SK-N-SH (cell line): ENCODE data around the gene RAPGEF3.

Experiments
- ELF1 ChIP-seq: IDR thresholded peaks from 2 replicates; pipeline ENCODE4 v1.4.0; 2012
- GABPA ChIP-seq: IDR thresholded peaks from 2 replicates; pipeline ENCODE4 v1.4.0; 2012; ENCODE audit warnings: low read depth, mild to moderate bottlenecking
- NFIC ChIP-seq: IDR thresholded peaks from 2 replicates; pipeline ENCODE4 v1.4.0; 2012; ENCODE audit warnings: borderline replicate concordance
- RAD21 ChIP-seq: IDR thresholded peaks from 2 replicates; pipeline ENCODE4 v1.6.1; 2012; ENCODE audit warnings: mild to moderate bottlenecking, low read length
- RFX5 ChIP-seq: IDR thresholded peaks from 2 replicates; pipeline ENCODE4 v1.6.1; 2012; ENCODE audit warnings: mild to moderate bottlenecking, improper control_type of control experiment, low read length
- SIN3A ChIP-seq: IDR thresholded peaks from 2 replicates; pipeline ENCODE4 v1.6.1; 2012; ENCODE audit warnings: low read depth, mild to moderate bottlenecking, low read length, moderate library complexity, borderline replicate concordance
- SMC3 ChIP-seq: IDR thresholded peaks from 2 replicates; pipeline ENCODE4 v1.6.1; 2012; ENCODE audit warnings: low read depth, low read length, improper control_type of control experiment
- TF ChIP-seq, protein P1 (sequence below): fragments of 200-600 bp; sonication (generic); IDR thresholded peaks from 2 replicates; pipeline ENCODE4 v1.6.1; 2017; ENCODE audit warnings: antibody characterized with exemption, mild to moderate bottlenecking, moderate library complexity
- TF ChIP-seq, protein P2 (sequence below): IDR thresholded peaks from 2 replicates; pipeline ENCODE4 v1.6.1; 2012; ENCODE audit warnings: mild to moderate bottlenecking, low read depth, low read length, moderate library complexity
- TF ChIP-seq, protein P3 (sequence below): IDR thresholded peaks from 2 replicates; pipeline ENCODE4; 2012
- TF ChIP-seq, protein P4 (sequence below): IDR thresholded peaks from 2 replicates; pipeline ENCODE4 v1.4.0; 2012; ENCODE audit warnings: low read depth

DNA sequence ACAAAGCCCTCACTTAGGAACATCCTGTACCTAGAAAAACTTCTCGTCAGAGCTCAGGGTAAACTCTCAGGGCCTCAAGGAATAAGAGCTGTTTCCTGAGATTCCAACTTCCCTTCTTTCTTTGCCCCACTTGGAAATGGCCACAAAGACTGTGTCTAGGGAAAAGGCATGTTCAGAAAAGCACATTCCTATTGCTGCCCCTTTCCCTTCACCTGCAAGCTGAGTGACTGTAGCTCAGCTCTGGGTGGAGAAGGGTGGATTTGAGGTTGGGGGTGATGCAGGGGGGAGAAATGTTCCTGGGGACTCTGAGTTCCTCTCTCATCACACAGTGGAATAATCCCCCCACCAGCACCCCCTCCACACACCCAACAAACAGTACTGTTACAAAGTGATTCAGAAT is 40.1 kb downstream of the RAPGEF3 start:
- TF ChIP-seq, protein P1, sequence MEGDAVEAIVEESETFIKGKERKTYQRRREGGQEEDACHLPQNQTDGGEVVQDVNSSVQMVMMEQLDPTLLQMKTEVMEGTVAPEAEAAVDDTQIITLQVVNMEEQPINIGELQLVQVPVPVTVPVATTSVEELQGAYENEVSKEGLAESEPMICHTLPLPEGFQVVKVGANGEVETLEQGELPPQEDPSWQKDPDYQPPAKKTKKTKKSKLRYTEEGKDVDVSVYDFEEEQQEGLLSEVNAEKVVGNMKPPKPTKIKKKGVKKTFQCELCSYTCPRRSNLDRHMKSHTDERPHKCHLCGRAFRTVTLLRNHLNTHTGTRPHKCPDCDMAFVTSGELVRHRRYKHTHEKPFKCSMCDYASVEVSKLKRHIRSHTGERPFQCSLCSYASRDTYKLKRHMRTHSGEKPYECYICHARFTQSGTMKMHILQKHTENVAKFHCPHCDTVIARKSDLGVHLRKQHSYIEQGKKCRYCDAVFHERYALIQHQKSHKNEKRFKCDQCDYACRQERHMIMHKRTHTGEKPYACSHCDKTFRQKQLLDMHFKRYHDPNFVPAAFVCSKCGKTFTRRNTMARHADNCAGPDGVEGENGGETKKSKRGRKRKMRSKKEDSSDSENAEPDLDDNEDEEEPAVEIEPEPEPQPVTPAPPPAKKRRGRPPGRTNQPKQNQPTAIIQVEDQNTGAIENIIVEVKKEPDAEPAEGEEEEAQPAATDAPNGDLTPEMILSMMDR = no peak
- TF ChIP-seq, protein P2, sequence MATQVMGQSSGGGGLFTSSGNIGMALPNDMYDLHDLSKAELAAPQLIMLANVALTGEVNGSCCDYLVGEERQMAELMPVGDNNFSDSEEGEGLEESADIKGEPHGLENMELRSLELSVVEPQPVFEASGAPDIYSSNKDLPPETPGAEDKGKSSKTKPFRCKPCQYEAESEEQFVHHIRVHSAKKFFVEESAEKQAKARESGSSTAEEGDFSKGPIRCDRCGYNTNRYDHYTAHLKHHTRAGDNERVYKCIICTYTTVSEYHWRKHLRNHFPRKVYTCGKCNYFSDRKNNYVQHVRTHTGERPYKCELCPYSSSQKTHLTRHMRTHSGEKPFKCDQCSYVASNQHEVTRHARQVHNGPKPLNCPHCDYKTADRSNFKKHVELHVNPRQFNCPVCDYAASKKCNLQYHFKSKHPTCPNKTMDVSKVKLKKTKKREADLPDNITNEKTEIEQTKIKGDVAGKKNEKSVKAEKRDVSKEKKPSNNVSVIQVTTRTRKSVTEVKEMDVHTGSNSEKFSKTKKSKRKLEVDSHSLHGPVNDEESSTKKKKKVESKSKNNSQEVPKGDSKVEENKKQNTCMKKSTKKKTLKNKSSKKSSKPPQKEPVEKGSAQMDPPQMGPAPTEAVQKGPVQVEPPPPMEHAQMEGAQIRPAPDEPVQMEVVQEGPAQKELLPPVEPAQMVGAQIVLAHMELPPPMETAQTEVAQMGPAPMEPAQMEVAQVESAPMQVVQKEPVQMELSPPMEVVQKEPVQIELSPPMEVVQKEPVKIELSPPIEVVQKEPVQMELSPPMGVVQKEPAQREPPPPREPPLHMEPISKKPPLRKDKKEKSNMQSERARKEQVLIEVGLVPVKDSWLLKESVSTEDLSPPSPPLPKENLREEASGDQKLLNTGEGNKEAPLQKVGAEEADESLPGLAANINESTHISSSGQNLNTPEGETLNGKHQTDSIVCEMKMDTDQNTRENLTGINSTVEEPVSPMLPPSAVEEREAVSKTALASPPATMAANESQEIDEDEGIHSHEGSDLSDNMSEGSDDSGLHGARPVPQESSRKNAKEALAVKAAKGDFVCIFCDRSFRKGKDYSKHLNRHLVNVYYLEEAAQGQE = no peak
- TF ChIP-seq, protein P3, sequence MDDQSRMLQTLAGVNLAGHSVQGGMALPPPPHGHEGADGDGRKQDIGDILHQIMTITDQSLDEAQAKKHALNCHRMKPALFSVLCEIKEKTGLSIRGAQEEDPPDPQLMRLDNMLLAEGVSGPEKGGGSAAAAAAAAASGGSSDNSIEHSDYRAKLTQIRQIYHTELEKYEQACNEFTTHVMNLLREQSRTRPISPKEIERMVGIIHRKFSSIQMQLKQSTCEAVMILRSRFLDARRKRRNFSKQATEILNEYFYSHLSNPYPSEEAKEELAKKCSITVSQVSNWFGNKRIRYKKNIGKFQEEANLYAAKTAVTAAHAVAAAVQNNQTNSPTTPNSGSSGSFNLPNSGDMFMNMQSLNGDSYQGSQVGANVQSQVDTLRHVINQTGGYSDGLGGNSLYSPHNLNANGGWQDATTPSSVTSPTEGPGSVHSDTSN = no peak
- TF ChIP-seq RAD21 = no peak
- no peak for TF ChIP-seq RFX5
- no peak for TF ChIP-seq SIN3A
- no peak for TF ChIP-seq SMC3
- TF ChIP-seq GABPA = no peak
- TF ChIP-seq, protein P4, sequence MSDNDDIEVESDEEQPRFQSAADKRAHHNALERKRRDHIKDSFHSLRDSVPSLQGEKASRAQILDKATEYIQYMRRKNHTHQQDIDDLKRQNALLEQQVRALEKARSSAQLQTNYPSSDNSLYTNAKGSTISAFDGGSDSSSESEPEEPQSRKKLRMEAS = no peak
- TF ChIP-seq NFIC = no peak
- no peak for TF ChIP-seq ELF1
